GM19397 (cell line): ENCODE data around the gene ZNF554.

ENCODE experiments used
- ATAC-seq: cut with Tn5 transposase; IDR thresholded peaks from one replicate; pipeline ENCODE4 v1.9.1; 2021; ENCODE audit warnings: mild to moderate bottlenecking, moderate library complexity; ENCODE audit not compliant: unreplicated experiment

Gene ZNF554

GRCh38 chr19:2824129-2824528 lies 4.5 kb downstream of the ZNF554 start:
- ATAC-seq: no peak

- no peak for ATAC-seq
Measured at GRCh38 chr19:2827022-2827421, 7.4 kb downstream of the ZNF554 start.

GRCh38 chr19:2827840-2828489 lies 8.3 kb downstream of the ZNF554 start:
- ATAC-seq: no peak

- ATAC-seq: no peak
Measured at GRCh38 chr19:2834294-2834871, 14.7 kb downstream of the ZNF554 start.

- no peak for ATAC-seq
Measured at GRCh38 chr19:2837430-2837829, 17.8 kb downstream of the ZNF554 start.

GRCh38 chr19:2840794-2841791 lies 21.4 kb downstream of the ZNF554 start, which contains the start of gene ZNF555:
Gene ZNF555 (plus strand): TSS chr19:2841475. CDS start chr19:2841573, 98 bp downstream.
- peak; percentile 93 for ATAC-seq

- peak; percentile 20 for ATAC-seq
Measured at GRCh38 chr19:2841855-2842574, 22.3 kb downstream of the ZNF554 start.

GRCh38 chr19:2845107-2845506 lies 25.4 kb downstream of the ZNF554 start:
- no peak for ATAC-seq

GRCh38 chr19:2846180-2846894 lies 26.7 kb downstream of the ZNF554 start:
- ATAC-seq: no peak

GRCh38 chr19:2847507-2847906 lies 27.8 kb downstream of the ZNF554 start:
- no peak for ATAC-seq

GRCh38 chr19:2848616-2849015 lies 28.9 kb downstream of the ZNF554 start:
- ATAC-seq: no peak

GRCh38 chr19:2850256-2850925 lies 30.7 kb downstream of the ZNF554 start:
- ATAC-seq: no peak

GRCh38 chr19:2852598-2852997 lies 32.9 kb downstream of the ZNF554 start:
- ATAC-seq: no peak

GRCh38 chr19:2853015-2853606 lies 33.4 kb downstream of the ZNF554 start:
- ATAC-seq: no peak

- no peak for ATAC-seq
Measured at GRCh38 chr19:2854849-2855248, 35.2 kb downstream of the ZNF554 start.

GRCh38 chr19:2856457-2857050 lies 36.9 kb downstream of the ZNF554 start:
- no peak for ATAC-seq

- ATAC-seq: no peak
Measured at GRCh38 chr19:2858864-2859263, 39.2 kb downstream of the ZNF554 start.

- ATAC-seq: no peak
Measured at GRCh38 chr19:2863816-2864215, 44.1 kb downstream of the ZNF554 start.
